Measurements from ENCODE around the gene C1orf122.

GRCh38 chr1:37762516-37762915, 45.1 kb upstream of the C1orf122 start:
- TF ChIP-seq CTCF (IDR thresholded peaks at IDR 0.05) = no peak
- no peak for TF ChIP-seq POLR2A (IDR thresholded peaks at IDR 0.05)
